Ureter (tissue), 1 donor: ENCODE data around the gene TRDN. TPM values are rescaled to one million over a fixed set of nuclear protein-coding genes. Genes with fewer than 3 reads are reported as not detected.
"Not testable (repeated sequence)": the region's sequence is repeated elsewhere in the genome, so short reads cannot be mapped to it uniquely, and the experiment has no call there.

Source experiments
- DNase-seq: peaks from one replicate; pipeline ENCODE4 v3.0.0-alpha.2; 2020; ENCODE audit warnings: low spot score
- total RNA-seq: library from RNA; stranded (reverse); gene quantifications from one replicate; pipeline ENCODE4 v1.2.4, GENCODE V29; 2023
- donor health status: DM: yes; HTN: yes; CAD: no.

Gene TRDN
- total RNA-seq, 1 donor from 2014 or later = 0.44 TPM

- no peak for DNase-seq
Measured at GRCh38 chr6:123288649-123289048, 348.1 kb downstream of the TRDN start.

GRCh38 chr6:123276546-123276980 lies 360.2 kb downstream of the TRDN start:
- DNase-seq = no peak

- DNase-seq = no peak
Measured at GRCh38 chr6:123263981-123264380, 372.8 kb downstream of the TRDN start.

GRCh38 chr6:123240626-123241025 lies 396.1 kb downstream of the TRDN start:
- no peak for DNase-seq

GRCh38 chr6:123233336-123233735 lies 403.4 kb downstream of the TRDN start:
- DNase-seq = no peak

GRCh38 chr6:123227789-123228188 lies 409.0 kb downstream of the TRDN start:
- DNase-seq = not testable (repeated sequence)

GRCh38 chr6:123226398-123226797 lies 410.4 kb downstream of the TRDN start:
- no peak for DNase-seq

- DNase-seq = no peak
Measured at GRCh38 chr6:123224077-123224476, 412.7 kb downstream of the TRDN start.

- DNase-seq = no peak
Measured at GRCh38 chr6:123223461-123223860, 413.3 kb downstream of the TRDN start.

- no peak for DNase-seq
Measured at GRCh38 chr6:123215211-123215610, 421.5 kb downstream of the TRDN start.

- DNase-seq = no peak
Measured at GRCh38 chr6:123214433-123214832, 422.3 kb downstream of the TRDN start.

- DNase-seq = no peak
Measured at GRCh38 chr6:123213921-123214320, 422.8 kb downstream of the TRDN start.

GRCh38 chr6:123211777-123212545 lies 424.8 kb downstream of the TRDN start:
- DNase-seq = no peak

GRCh38 chr6:123210645-123211044 lies 426.1 kb downstream of the TRDN start:
- DNase-seq = no peak

GRCh38 chr6:123207967-123208510 lies 428.7 kb downstream of the TRDN start:
- DNase-seq = no peak

GRCh38 chr6:123203928-123204327 lies 432.8 kb downstream of the TRDN start:
- no peak for DNase-seq

- no peak for DNase-seq
Measured at GRCh38 chr6:123201869-123202372, 434.8 kb downstream of the TRDN start.

GRCh38 chr6:123193298-123193697 lies 443.5 kb downstream of the TRDN start:
- DNase-seq = no peak

GRCh38 chr6:123189816-123190215 lies 446.9 kb downstream of the TRDN start:
- DNase-seq = no peak

- no peak for DNase-seq
Measured at GRCh38 chr6:123182998-123183397, 453.8 kb downstream of the TRDN start.

GRCh38 chr6:123176706-123177105 lies 460.0 kb downstream of the TRDN start:
- DNase-seq = no peak

- DNase-seq = no peak
Measured at GRCh38 chr6:123171341-123172115, 465.2 kb downstream of the TRDN start.

- DNase-seq = no peak
Measured at GRCh38 chr6:123169774-123170095, 467.0 kb downstream of the TRDN start.
